Measurements from ENCODE around the gene EDEM3. TPM values are rescaled to one million over a fixed set of nuclear protein-coding genes. Genes with fewer than 3 reads are reported as not detected.

Gene EDEM3
- total RNA-seq, 1 experiment from 2014 or later = 14.1 TPM

GRCh38 chr1:184775329-184775728 lies 20.7 kb upstream of the EDEM3 start:
- Mint-ChIP-seq H3K9me3 (ENCODE audit: unreplicated experiment) (no peaks in the 10 kb centered on the region), H3K27ac (ENCODE audit: unreplicated experiment) (no peak overlapping the region), H3K36me3 (ENCODE audit: insufficient read depth, unreplicated experiment) (no peaks in the 10 kb centered on the region), H3K4me1 (ENCODE audit: low read depth, unreplicated experiment) (peaks cover 7% of the 10 kb centered on the region), H3K4me3 (ENCODE audit: unreplicated experiment) (no peak overlapping the region), H3K27me3 (ENCODE audit: insufficient read depth, unreplicated experiment) (no peaks in the 10 kb centered on the region)
- H3K36me3 ChIP-seq (ENCODE audit: control insufficient read depth, insufficient read depth, low read length) = no peaks in the 10 kb centered on the region
- H3K27me3 ChIP-seq (replicated peaks; ENCODE audit: control insufficient read depth, insufficient read depth, low read length) = no peaks in the 10 kb centered on the region
- H3K4me3 ChIP-seq (ENCODE audit: low read depth, low read length) = no peak overlapping the region
- TF ChIP-seq CTCF (IDR thresholded peaks at IDR 0.05; ENCODE audit: insufficient read depth in 1 of 2, low read depth in 1 of 2, low read length in 1 of 2, severe bottlenecking in 1 of 2, unreplicated experiment in 1 of 2) = no peak
- ChIA-PET CTCF (no interaction called here), POLR2A (no interaction called here)
- DNase-seq = no peak
- H3K9me3 ChIP-seq = no peaks in the 10 kb centered on the region
- H3K4me1 ChIP-seq = no peaks in the 10 kb centered on the region
- BruUV-seq (replicated peaks) = no TSS peak
- intact Hi-C loops (cut with micrococcal nuclease; ENCODE audit: unreplicated experiment) = no loop called here

- DNase-seq = no peak
- intact Hi-C loops (cut with micrococcal nuclease; ENCODE audit: unreplicated experiment) = no loop called here
- no peak overlapping the region for H3K27ac Mint-ChIP-seq (ENCODE audit: unreplicated experiment)
- H3K36me3 ChIP-seq (ENCODE audit: control insufficient read depth, insufficient read depth, low read length) = no peaks in the 10 kb centered on the region
- H3K9me3 ChIP-seq = no peaks in the 10 kb centered on the region
- H3K36me3 Mint-ChIP-seq (ENCODE audit: insufficient read depth, unreplicated experiment) = no peaks in the 10 kb centered on the region
- no peak for TF ChIP-seq CTCF (IDR thresholded peaks at IDR 0.05; ENCODE audit: insufficient read depth in 1 of 2, low read depth in 1 of 2, low read length in 1 of 2, severe bottlenecking in 1 of 2, unreplicated experiment in 1 of 2)
- POLR2A ChIA-PET = no interaction called here
- peaks cover 7% of the 10 kb centered on the region for H3K4me1 Mint-ChIP-seq (ENCODE audit: low read depth, unreplicated experiment)
- BruUV-seq (replicated peaks) = no TSS peak
- CTCF ChIA-PET = no interaction called here
- H3K4me3 ChIP-seq (ENCODE audit: low read depth, low read length) = no peak overlapping the region
- H3K4me1 ChIP-seq = no peaks in the 10 kb centered on the region
- H3K9me3 Mint-ChIP-seq (ENCODE audit: unreplicated experiment) = no peaks in the 10 kb centered on the region
- no peaks in the 10 kb centered on the region for H3K27me3 ChIP-seq (replicated peaks; ENCODE audit: control insufficient read depth, insufficient read depth, low read length)
- H3K4me3 Mint-ChIP-seq (ENCODE audit: unreplicated experiment) = no peak overlapping the region
- H3K27me3 Mint-ChIP-seq (ENCODE audit: insufficient read depth, unreplicated experiment) = no peaks in the 10 kb centered on the region
Measured at GRCh38 chr1:184773762-184774320, 19.2 kb upstream of the EDEM3 start.

- Mint-ChIP-seq H3K27me3 (ENCODE audit: insufficient read depth, unreplicated experiment) (no peaks in the 10 kb centered on the region), H3K9me3 (ENCODE audit: unreplicated experiment) (no peaks in the 10 kb centered on the region), H3K27ac (ENCODE audit: unreplicated experiment) (no peak overlapping the region), H3K36me3 (ENCODE audit: insufficient read depth, unreplicated experiment) (no peaks in the 10 kb centered on the region), H3K4me3 (ENCODE audit: unreplicated experiment) (no peak overlapping the region), H3K4me1 (ENCODE audit: low read depth, unreplicated experiment) (peaks cover 14% of the 10 kb centered on the region)
- no peaks in the 10 kb centered on the region for H3K4me1 ChIP-seq
- no peaks in the 10 kb centered on the region for H3K27me3 ChIP-seq (replicated peaks; ENCODE audit: control insufficient read depth, insufficient read depth, low read length)
- no peaks in the 10 kb centered on the region for H3K36me3 ChIP-seq (ENCODE audit: control insufficient read depth, insufficient read depth, low read length)
- intact Hi-C loops (cut with micrococcal nuclease; ENCODE audit: unreplicated experiment) = no loop called here
- POLR2A ChIA-PET = no interaction called here
- CTCF ChIA-PET = no interaction called here
- no peak overlapping the region for H3K4me3 ChIP-seq (ENCODE audit: low read depth, low read length)
- H3K9me3 ChIP-seq = no peaks in the 10 kb centered on the region
- DNase-seq = no peak
- no TSS peak for BruUV-seq (replicated peaks)
- TF ChIP-seq CTCF (IDR thresholded peaks at IDR 0.05; ENCODE audit: insufficient read depth in 1 of 2, low read depth in 1 of 2, low read length in 1 of 2, severe bottlenecking in 1 of 2, unreplicated experiment in 1 of 2) = no peak
Measured at GRCh38 chr1:184771190-184771691, 16.6 kb upstream of the EDEM3 start.

Data from Caco-2 (cell line).